BE2C (cell line): Measurements from ENCODE around the gene GPR4.
A peak's percentile ranks its signal among the peaks of the same experiment; 100 is the strongest.
"Not testable (repeated sequence)": the region's sequence is repeated elsewhere in the genome, so short reads cannot be mapped to it uniquely, and the experiment has no call there.

Experiments used
- DNase-seq: peaks from one replicate; pipeline ENCODE4 v3.0.0-alpha.2; 2020
- H3K27me3 ChIP-seq: fragments of 250-450 bp; sonication (Bioruptor Pico); 2 replicates; pipeline ENCODE4 v1.5.1; 2020; ENCODE audit warnings: mild to moderate bottlenecking
- H3K36me3 ChIP-seq: fragments of 250-450 bp; sonication (Bioruptor Pico); 2 replicates; pipeline ENCODE4 v1.5.1; 2020; ENCODE audit warnings: mild to moderate bottlenecking
- H3K4me1 ChIP-seq: fragments of 250-450 bp; sonication (Bioruptor Pico); 2 replicates; pipeline ENCODE4 v1.5.1; 2020
- H3K4me3 ChIP-seq: 2 replicates; pipeline ENCODE4 v1.5.1; 2011; ENCODE audit warnings: low read depth, low read length
- H3K9me3 ChIP-seq: fragments of 250-450 bp; sonication (Bioruptor Pico); 2 replicates; pipeline ENCODE4 v1.5.1; 2020
- TF ChIP-seq, protein P1 (sequence below): IDR thresholded peaks from 2 replicates; pipeline ENCODE4 v1.5.1; 2012; ENCODE audit warnings: mild to moderate bottlenecking, low read depth, low read length

The GPR4 gene

DNA sequence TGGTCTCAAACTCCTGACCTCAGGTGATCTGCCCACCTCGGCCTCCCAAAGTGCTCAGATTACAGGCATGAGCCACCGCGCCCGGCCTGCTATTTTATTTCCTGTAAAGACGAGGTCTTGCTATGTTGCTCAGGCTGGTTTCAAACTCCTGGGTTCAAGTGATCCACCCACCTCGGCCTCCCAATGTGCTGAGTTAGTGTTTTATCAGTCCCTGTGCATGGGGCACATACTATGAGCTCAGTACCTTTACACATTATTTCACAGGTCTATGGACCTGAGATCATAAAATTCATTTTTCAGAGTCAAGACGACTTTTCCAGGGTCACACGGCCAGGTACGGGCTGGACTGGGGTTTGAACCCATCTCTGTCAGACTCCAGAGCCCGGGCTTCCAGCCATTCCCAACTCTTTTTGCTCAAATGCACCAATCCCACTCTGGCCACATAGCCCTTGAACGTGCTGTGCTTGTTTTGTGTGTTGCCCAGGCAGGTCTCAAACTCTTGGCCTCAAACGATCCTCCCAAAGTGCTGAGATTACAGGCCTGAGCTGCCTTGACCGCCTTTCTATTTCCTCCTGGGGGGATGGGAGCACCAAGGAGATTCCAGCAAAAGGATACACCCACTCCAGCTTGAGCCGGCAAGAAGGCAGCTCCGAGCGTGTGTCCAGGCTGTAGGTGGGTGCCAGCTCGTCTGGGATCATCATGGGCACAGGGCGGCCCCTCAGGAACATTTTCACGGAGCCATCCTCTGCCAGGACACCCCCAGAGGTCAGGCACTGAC, 36.1 kb upstream of the GPR4 start:
- Histone ChIP-seq H3K4me1 (no peaks in the 10 kb centered on the region), H3K27me3 (no peaks in the 10 kb centered on the region), H3K36me3 (no peaks in the 10 kb centered on the region), H3K4me3 (no peak overlapping the region), H3K9me3 (no peaks in the 10 kb centered on the region)
- TF ChIP-seq, protein P1, sequence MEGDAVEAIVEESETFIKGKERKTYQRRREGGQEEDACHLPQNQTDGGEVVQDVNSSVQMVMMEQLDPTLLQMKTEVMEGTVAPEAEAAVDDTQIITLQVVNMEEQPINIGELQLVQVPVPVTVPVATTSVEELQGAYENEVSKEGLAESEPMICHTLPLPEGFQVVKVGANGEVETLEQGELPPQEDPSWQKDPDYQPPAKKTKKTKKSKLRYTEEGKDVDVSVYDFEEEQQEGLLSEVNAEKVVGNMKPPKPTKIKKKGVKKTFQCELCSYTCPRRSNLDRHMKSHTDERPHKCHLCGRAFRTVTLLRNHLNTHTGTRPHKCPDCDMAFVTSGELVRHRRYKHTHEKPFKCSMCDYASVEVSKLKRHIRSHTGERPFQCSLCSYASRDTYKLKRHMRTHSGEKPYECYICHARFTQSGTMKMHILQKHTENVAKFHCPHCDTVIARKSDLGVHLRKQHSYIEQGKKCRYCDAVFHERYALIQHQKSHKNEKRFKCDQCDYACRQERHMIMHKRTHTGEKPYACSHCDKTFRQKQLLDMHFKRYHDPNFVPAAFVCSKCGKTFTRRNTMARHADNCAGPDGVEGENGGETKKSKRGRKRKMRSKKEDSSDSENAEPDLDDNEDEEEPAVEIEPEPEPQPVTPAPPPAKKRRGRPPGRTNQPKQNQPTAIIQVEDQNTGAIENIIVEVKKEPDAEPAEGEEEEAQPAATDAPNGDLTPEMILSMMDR: no peak
- DNase-seq: no peak

DNA sequence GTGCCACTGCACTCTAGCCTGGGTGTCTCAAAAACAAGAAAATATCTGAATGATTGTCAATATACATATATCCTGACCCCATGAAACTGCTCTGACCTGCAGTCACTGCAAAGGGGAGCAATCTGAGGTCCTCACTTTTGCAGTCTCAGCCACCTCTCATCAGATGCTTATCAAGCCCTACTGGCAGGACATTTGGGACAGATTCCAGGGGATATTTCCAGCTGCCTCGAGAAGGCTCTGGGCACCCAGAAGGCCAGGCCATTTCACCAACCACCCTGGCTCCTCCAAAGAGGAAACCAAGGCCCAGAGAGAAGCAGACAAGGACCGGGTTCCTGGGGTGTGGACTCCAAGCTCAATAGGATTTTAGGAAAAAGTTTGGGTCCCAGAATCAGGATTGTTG, 34.9 kb upstream of the GPR4 start:
- TF ChIP-seq, protein P1: no peak

DNA sequence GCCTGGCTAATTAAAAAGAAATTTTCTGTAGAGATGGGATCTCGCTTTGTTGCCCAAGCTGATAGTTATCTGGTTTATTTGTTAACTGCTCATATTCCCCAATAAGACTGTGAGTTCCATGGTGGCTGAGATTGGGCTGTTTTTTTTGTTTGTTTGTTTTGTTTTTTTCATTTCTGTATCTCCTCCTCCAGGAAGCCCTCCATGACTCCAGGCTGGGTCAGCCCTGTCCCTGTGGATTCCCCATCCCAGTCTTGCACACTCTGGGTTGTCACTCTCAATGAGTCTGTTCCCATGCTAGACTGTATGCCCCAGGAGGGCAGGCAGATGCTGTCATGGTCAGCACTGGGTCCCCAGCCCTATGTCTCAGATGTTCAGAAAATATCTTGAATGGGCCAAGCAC, 34.3 kb upstream of the GPR4 start:
- Histone ChIP-seq H3K27me3 (no peaks in the 10 kb centered on the region), H3K4me1 (no peaks in the 10 kb centered on the region), H3K9me3 (no peaks in the 10 kb centered on the region), H3K36me3 (no peaks in the 10 kb centered on the region), H3K4me3 (no peak overlapping the region)
- TF ChIP-seq, protein P1: no peak
- DNase-seq: no peak

More for the DNA sequence above, 34.9 kb upstream of the GPR4 start:
- no peaks in the 10 kb centered on the region for H3K36me3 ChIP-seq
- no peak overlapping the region for H3K4me3 ChIP-seq
- no peaks in the 10 kb centered on the region for H3K4me1 ChIP-seq
- DNase-seq: no peak
- H3K27me3 ChIP-seq: no peaks in the 10 kb centered on the region
- H3K9me3 ChIP-seq: no peaks in the 10 kb centered on the region

DNA sequence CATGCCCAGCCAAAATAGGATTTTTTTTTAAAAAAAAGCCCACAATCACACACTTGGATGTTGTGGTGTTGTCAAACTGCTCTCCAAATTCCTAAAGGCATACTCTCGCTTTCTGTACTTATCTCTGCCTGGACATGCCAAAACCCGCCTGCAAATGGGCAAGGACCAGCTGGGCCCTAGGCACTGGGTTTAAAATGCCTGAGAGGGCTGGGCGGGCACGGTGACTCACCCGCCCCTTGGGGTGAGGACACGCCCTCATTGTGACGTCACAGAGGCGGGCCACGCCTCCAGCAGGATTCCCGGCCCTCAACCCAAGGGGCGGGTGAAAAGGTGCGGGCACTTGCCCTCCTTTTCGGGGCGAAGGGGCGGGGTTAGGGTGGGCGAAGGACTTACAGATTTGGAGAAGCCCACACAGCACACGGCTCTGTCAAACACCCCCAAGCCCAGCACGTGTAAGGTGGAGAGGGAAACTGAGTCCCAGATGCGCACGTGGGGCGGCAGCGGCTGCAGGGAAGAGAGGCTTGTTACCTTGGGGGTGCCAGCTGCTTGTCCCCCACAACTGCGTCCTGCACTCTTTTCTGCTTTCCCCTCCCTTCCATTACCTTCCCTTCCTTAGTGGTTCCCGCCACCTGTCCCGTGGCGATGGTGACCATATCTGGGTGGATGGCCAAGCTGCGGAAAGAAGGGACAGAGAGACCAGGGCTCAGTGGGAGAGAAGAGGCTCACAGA, 30.6 kb upstream of the GPR4 start:
- TF ChIP-seq, protein P1: no peak
- Histone ChIP-seq H3K36me3 (no peaks in the 10 kb centered on the region), H3K4me1 (no peaks in the 10 kb centered on the region), H3K27me3 (no peaks in the 10 kb centered on the region), H3K9me3 (no peaks in the 10 kb centered on the region), H3K4me3 (no peak overlapping the region)
- DNase-seq: peak; percentile 87

DNA sequence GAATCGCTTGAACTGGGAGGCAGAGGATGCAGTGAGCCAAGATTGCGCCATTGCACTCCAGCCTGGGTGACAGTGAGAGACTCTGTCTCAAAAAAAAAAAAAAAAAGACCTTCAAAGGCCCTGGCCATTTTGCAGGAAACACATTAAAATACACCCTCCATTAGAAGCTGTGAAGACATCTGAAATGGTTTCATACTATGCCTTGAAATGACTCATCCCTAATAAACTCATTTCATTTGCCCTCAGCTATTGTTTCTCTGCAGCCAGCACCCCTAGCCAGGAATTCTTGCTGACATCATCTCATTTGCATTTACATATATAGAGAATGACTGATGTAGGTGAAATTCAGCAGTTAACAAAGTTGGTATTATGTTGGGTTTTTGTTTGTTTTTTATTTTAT, 28.5 kb upstream of the GPR4 start:
- no peaks in the 10 kb centered on the region for H3K4me1 ChIP-seq
- H3K9me3 ChIP-seq: no peaks in the 10 kb centered on the region
- H3K27me3 ChIP-seq: no peaks in the 10 kb centered on the region
- H3K36me3 ChIP-seq: no peaks in the 10 kb centered on the region
- TF ChIP-seq, protein P1: no peak
- no peak overlapping the region for H3K4me3 ChIP-seq
- DNase-seq: no peak

DNA sequence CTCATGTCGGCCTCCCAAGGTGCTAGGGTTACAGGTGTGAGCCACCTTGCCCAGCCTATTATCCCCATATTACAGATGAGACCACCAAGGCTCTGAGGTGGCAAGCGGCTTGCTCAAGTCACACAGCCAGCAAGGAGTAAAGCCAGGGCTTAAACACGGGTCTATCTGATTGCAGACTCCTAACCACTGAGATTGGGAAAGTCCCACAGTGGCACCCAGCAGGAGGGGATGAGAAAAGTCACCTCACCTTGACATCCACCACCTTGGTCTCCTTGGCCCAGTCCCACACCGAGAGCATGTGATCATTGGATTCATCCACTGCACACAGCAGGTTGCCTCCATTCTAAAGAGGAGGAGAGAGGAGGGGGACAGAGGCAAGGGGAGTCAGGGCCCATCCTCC, 27.7 kb upstream of the GPR4 start:
- H3K4me3 ChIP-seq: no peak overlapping the region
- TF ChIP-seq, protein P1: no peak
- no peaks in the 10 kb centered on the region for H3K36me3 ChIP-seq
- no peaks in the 10 kb centered on the region for H3K27me3 ChIP-seq
- no peaks in the 10 kb centered on the region for H3K9me3 ChIP-seq
- H3K4me1 ChIP-seq: no peaks in the 10 kb centered on the region
- DNase-seq: no peak

DNA sequence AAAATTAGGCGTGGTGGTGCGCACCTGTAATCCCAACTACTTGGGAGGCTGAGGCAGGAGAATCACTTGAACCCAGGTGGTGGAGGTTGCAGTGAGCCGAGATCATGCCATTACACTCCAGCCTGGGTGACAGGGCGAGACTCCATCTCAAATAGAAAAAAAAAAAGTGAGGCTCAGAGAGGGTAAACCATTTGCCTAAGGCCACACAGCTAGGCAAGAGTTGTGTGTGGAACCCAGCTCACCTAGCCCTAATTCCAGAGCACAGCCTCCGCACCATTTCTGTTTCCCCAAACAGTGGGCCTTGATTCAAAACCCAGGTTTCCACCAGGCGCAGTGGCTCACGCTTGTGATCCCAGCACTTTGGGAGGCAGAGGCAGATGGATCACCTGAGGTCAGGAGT, 26.2 kb upstream of the GPR4 start:
- H3K4me3 ChIP-seq, H3K9me3 ChIP-seq, DNase-seq, H3K36me3 ChIP-seq, H3K27me3 ChIP-seq, H3K4me1 ChIP-seq: not testable (repeated sequence)
